GM23338 (cell line): ENCODE data around the gene SNAP47. TPM values are rescaled to one million over a fixed set of nuclear protein-coding genes. Genes with fewer than 3 reads are reported as not detected.

Experiments
- ATAC-seq: fragments of 200-7000 bp; cut with Tn5 transposase; 3 replicates; pipeline ENCODE4 v1.9.1; 2020
- DNase-seq: peaks from one replicate; pipeline ENCODE4 v3.0.0-alpha.2; 2015; ENCODE audit warnings: low spot score
- H2AFZ ChIP-seq: fragments of 200-600 bp; sonication (generic); 2 replicates; pipeline ENCODE4 v1.8.0; 2016; ENCODE audit warnings: antibody characterized with exemption, mild to moderate bottlenecking, moderate library complexity
- H3F3A ChIP-seq: fragments of 200-600 bp; sonication (generic); replicated peaks from 2 replicates; pipeline ENCODE4 v1.8.0; 2017; ENCODE audit warnings: antibody characterized with exemption, mixed run types, low read depth
- H3K27ac ChIP-seq: fragments of 200-600 bp; sonication (generic); 2 replicates; pipeline ENCODE4 v1.6.1; 2016; ENCODE audit warnings: low read depth
- H3K27me3 ChIP-seq: fragments of 200-600 bp; sonication (generic); 2 replicates; pipeline ENCODE4 v1.8.0; 2016; ENCODE audit warnings: mild to moderate bottlenecking, mixed run types, moderate library complexity; ENCODE audit not compliant: insufficient read depth
- H3K36me3 ChIP-seq: fragments of 200-600 bp; sonication (generic); 2 replicates; pipeline ENCODE4 v1.8.0; 2016; ENCODE audit warnings: mild to moderate bottlenecking; ENCODE audit not compliant: insufficient read depth
- H3K4me1 ChIP-seq: fragments of 200-600 bp; sonication (generic); 2 replicates; pipeline ENCODE4 v1.8.0; 2016; ENCODE audit warnings: mild to moderate bottlenecking, moderate library complexity; ENCODE audit not compliant: insufficient read depth
- H3K4me2 ChIP-seq: fragments of 200-600 bp; sonication (generic); 2 replicates; pipeline ENCODE4 v1.7.1; 2017; ENCODE audit warnings: mixed run types
- H3K4me3 ChIP-seq: fragments of 200-600 bp; sonication (generic); 2 replicates; pipeline ENCODE4 v1.6.1; 2016; ENCODE audit warnings: mixed run types
- H3K79me2 ChIP-seq: fragments of 200-600 bp; sonication (generic); replicated peaks from 2 replicates; pipeline ENCODE4 v1.8.0; 2017; ENCODE audit warnings: mild to moderate bottlenecking; ENCODE audit not compliant: insufficient read depth
- H3K9me2 ChIP-seq: fragments of 200-600 bp; sonication (generic); 2 replicates; pipeline ENCODE4 v1.8.0; 2017; ENCODE audit not compliant: insufficient read depth
- H4K20me1 ChIP-seq: fragments of 200-600 bp; sonication (generic); replicated peaks from 2 replicates; pipeline ENCODE4 v1.8.0; 2017; ENCODE audit warnings: mild to moderate bottlenecking; ENCODE audit not compliant: insufficient read depth
- H3K27ac Mint-ChIP-seq: 2 replicates; pipeline ENCODE4 v1.8.0; 2020; ENCODE audit warnings: inconsistent platforms, mild to moderate bottlenecking, moderate library complexity, mixed read lengths
- H3K27me3 Mint-ChIP-seq: 3 replicates; pipeline ENCODE4 v1.8.0; 2022; ENCODE audit warnings: low read depth, mild to moderate bottlenecking, moderate library complexity, mixed read lengths, inconsistent platforms; ENCODE audit not compliant: insufficient read depth, poor library complexity
- H3K36me3 Mint-ChIP-seq: 3 replicates; pipeline ENCODE4 v1.8.0; 2021; ENCODE audit warnings: low read depth, mild to moderate bottlenecking, inconsistent platforms, moderate library complexity, mixed read lengths
- H3K4me1 Mint-ChIP-seq: 3 replicates; pipeline ENCODE4 v1.8.0; 2020; ENCODE audit warnings: mild to moderate bottlenecking, inconsistent platforms, mixed read lengths
- H3K4me3 Mint-ChIP-seq: 3 replicates; pipeline ENCODE4 v1.8.0; 2021; ENCODE audit warnings: moderate library complexity, mild to moderate bottlenecking, inconsistent platforms, mixed read lengths
- H3K9me3 Mint-ChIP-seq: 3 replicates; pipeline ENCODE4 v1.8.0; 2020; ENCODE audit warnings: moderate library complexity, mild to moderate bottlenecking, inconsistent platforms, mixed read lengths
- CREB1 ChIP-seq: fragments of 250-450 bp; sonication (Bioruptor Pico); IDR thresholded peaks from 2 replicates; pipeline ENCODE4 v1.5.0; 2020; ENCODE audit warnings: low read depth, mild to moderate bottlenecking, moderate library complexity
- EZH2 ChIP-seq: fragments of 200-600 bp; sonication (generic); IDR thresholded peaks from one replicate; pipeline ENCODE4 v1.8.0; 2017; ENCODE audit warnings: antibody characterized with exemption, mild to moderate bottlenecking, low read depth; ENCODE audit not compliant: unreplicated experiment
- JUNB ChIP-seq: IDR thresholded peaks from one replicate; pipeline ENCODE4 v1.6.1; 2016; ENCODE audit warnings: antibody characterized with exemption; ENCODE audit not compliant: unreplicated experiment
- POLR2AphosphoS5 ChIP-seq: IDR thresholded peaks from 2 replicates; pipeline ENCODE4 v1.6.1; 2016; ENCODE audit warnings: antibody characterized with exemption, low read depth
- STAT1 ChIP-seq: IDR thresholded peaks from one replicate; pipeline ENCODE4 v1.6.1; 2016; ENCODE audit warnings: antibody characterized with exemption; ENCODE audit not compliant: unreplicated experiment
- ZNF331 ChIP-seq: fragments of 250-450 bp; sonication (Bioruptor Pico); IDR thresholded peaks from 2 replicates; pipeline ENCODE4 v1.5.0; 2020; ENCODE audit warnings: low read depth, mild to moderate bottlenecking, moderate library complexity
- polyA plus RNA-seq: library from polyadenylated mRNA; unstranded; fragments of >200 nt; fragmentation: Nextera tagmentation; extraction: Ambion mirVana; gene quantifications from 2 replicates; pipeline ENCODE4 v1.2.1, GENCODE V29; 2016
- total RNA-seq: library from RNA; depleted of rRNA; stranded (reverse); fragments of >200 nt; shearing (Covaris generic); gene quantifications from 2 replicates; pipeline ENCODE4 v1.2.3, GENCODE V29; 2014
- TF ChIP-seq, protein P1 (sequence below): IDR thresholded peaks from 2 replicates; pipeline ENCODE4 v1.6.1; 2016; ENCODE audit warnings: antibody characterized with exemption
- TF ChIP-seq, protein P2 (sequence below), 2 experiments: fragments of 200-600 bp in 1 of 2; sonication (generic) in 1 of 2; conservative IDR thresholded peaks; 2 replicates each; pipeline versions ENCODE4 v1.5.1 to v1.6.1; 2016 to 2017; ENCODE audit warnings: antibody characterized with exemption in 2 of 2, low read depth in 2 of 2, mild to moderate bottlenecking in 2 of 2, moderate library complexity in 1 of 2
- TF ChIP-seq, protein P3 (sequence below): IDR thresholded peaks from one replicate; pipeline ENCODE4 v1.6.1; 2018; ENCODE audit warnings: antibody characterized with exemption; ENCODE audit not compliant: unreplicated experiment

The SNAP47 gene
- total and polyA plus RNA-seq, 2 experiments from 2014 or later, result 19.5 to 51.8 TPM

DNA sequence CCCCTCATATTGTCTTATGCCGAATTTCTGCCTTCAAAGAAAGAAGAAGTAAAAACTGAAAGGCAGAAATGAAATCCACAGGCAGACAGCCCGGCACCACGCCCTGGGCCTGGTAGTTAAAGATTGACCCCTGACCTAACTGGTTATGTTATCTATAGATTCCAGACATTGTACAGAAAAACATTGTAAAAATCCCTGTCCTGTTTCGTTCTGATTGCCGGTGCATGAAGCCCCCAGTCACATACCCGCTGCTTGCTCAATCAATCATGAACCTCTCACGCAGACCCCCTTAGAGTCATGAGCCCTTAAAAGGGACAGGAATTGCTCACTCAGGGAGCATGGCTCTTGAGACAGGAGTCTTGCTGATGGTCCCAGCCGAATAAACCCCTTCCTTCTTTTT is 49.4 kb upstream of the SNAP47 start:
- no peak overlapping the region for H3K4me3 ChIP-seq
- no peaks in the 10 kb centered on the region for H3K4me1 ChIP-seq
- peaks cover 2% of the 10 kb centered on the region for H3K27me3 Mint-ChIP-seq
- DNase-seq (no peak), ATAC-seq (no peak)
- H3K4me1 Mint-ChIP-seq, result no peaks in the 10 kb centered on the region
- TF ChIP-seq STAT1, result no peak
- peaks cover 6% of the 10 kb centered on the region; the same call in 2 of the 3 replicates for H3K36me3 Mint-ChIP-seq
- no peak overlapping the region for H2AFZ ChIP-seq
- no peak overlapping the region for H3K4me3 Mint-ChIP-seq
- peaks cover 83% of the 10 kb centered on the region for H3K9me3 Mint-ChIP-seq
- H3K27ac Mint-ChIP-seq, result no peak overlapping the region
- no peaks in the 10 kb centered on the region for H3K9me2 ChIP-seq
- no peak overlapping the region for H3K4me2 ChIP-seq
- H3K36me3 ChIP-seq, result no peaks in the 10 kb centered on the region
- H3F3A ChIP-seq, result no peaks in the 10 kb centered on the region
- H3K79me2 ChIP-seq, result no peaks in the 10 kb centered on the region
- no peaks in the 10 kb centered on the region for H3K27me3 ChIP-seq
- no peak overlapping the region for H3K27ac ChIP-seq
- H4K20me1 ChIP-seq, result no peaks in the 10 kb centered on the region

DNA sequence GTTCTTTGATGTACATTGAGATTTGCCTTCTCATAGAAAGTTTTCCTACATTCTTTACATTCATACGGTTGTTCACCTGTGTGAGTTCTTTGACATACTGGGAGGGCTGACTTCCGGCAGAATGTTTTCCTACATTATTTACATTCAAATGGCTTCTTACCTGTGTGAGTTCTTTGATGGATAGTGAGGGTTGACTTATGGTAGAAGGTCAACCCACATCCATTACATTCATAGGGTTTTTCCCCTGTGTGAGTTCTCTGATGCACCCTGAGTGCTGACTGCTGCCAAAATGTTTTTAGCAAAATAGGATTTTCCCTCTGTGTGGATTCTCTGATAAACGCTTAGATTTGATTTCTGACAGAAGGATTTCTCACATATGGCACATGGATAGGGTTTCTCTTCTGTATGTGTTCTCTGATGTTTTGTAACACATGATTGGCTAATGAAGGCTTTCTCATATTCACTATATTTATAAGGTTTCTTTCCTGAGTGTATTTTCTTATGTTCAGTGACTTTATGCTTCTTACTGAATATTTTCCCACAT is 37.8 kb upstream of the SNAP47 start:
- H2AFZ ChIP-seq, result no peak overlapping the region
- no peaks in the 10 kb centered on the region for H3K9me2 ChIP-seq
- ATAC-seq, result no peak
- H3K4me2 ChIP-seq, result no peak overlapping the region
- H3K36me3 Mint-ChIP-seq, result peaks cover 14% of the 10 kb centered on the region
- H3K27ac Mint-ChIP-seq, result no peak overlapping the region
- H3K4me3 ChIP-seq, result no peak overlapping the region
- peaks cover 2% of the 10 kb centered on the region for H3K27me3 Mint-ChIP-seq
- no peak overlapping the region for H3K4me3 Mint-ChIP-seq
- peaks cover 53% of the 10 kb centered on the region for H3K9me3 Mint-ChIP-seq
- no peaks in the 10 kb centered on the region for H3K4me1 ChIP-seq
- no peaks in the 10 kb centered on the region for H4K20me1 ChIP-seq
- H3K4me1 Mint-ChIP-seq, result no peaks in the 10 kb centered on the region
- no peaks in the 10 kb centered on the region for H3K79me2 ChIP-seq
- no peaks in the 10 kb centered on the region for H3K27me3 ChIP-seq
- H3K36me3 ChIP-seq, result peaks cover 11% of the 10 kb centered on the region; the same call in 1 of the 2 replicates
- H3K27ac ChIP-seq, result no peak overlapping the region
- H3F3A ChIP-seq, result no peaks in the 10 kb centered on the region
- no peak for DNase-seq
- TF ChIP-seq JUNB (no peak), ZNF331 (CRISPR knock-in tag) (no peak), CREB1 (no peak), EZH2 (no peak), STAT1 (no peak), POLR2AphosphoS5 (no peak)
- TF ChIP-seq, protein P1, sequence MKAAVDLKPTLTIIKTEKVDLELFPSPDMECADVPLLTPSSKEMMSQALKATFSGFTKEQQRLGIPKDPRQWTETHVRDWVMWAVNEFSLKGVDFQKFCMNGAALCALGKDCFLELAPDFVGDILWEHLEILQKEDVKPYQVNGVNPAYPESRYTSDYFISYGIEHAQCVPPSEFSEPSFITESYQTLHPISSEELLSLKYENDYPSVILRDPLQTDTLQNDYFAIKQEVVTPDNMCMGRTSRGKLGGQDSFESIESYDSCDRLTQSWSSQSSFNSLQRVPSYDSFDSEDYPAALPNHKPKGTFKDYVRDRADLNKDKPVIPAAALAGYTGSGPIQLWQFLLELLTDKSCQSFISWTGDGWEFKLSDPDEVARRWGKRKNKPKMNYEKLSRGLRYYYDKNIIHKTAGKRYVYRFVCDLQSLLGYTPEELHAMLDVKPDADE, result no peak
- TF ChIP-seq, protein P2, sequence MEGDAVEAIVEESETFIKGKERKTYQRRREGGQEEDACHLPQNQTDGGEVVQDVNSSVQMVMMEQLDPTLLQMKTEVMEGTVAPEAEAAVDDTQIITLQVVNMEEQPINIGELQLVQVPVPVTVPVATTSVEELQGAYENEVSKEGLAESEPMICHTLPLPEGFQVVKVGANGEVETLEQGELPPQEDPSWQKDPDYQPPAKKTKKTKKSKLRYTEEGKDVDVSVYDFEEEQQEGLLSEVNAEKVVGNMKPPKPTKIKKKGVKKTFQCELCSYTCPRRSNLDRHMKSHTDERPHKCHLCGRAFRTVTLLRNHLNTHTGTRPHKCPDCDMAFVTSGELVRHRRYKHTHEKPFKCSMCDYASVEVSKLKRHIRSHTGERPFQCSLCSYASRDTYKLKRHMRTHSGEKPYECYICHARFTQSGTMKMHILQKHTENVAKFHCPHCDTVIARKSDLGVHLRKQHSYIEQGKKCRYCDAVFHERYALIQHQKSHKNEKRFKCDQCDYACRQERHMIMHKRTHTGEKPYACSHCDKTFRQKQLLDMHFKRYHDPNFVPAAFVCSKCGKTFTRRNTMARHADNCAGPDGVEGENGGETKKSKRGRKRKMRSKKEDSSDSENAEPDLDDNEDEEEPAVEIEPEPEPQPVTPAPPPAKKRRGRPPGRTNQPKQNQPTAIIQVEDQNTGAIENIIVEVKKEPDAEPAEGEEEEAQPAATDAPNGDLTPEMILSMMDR (conservative IDR thresholded peaks at IDR 0.05; ENCODE audit: low read depth in 2 of 2), result no peak
- TF ChIP-seq, protein P3, sequence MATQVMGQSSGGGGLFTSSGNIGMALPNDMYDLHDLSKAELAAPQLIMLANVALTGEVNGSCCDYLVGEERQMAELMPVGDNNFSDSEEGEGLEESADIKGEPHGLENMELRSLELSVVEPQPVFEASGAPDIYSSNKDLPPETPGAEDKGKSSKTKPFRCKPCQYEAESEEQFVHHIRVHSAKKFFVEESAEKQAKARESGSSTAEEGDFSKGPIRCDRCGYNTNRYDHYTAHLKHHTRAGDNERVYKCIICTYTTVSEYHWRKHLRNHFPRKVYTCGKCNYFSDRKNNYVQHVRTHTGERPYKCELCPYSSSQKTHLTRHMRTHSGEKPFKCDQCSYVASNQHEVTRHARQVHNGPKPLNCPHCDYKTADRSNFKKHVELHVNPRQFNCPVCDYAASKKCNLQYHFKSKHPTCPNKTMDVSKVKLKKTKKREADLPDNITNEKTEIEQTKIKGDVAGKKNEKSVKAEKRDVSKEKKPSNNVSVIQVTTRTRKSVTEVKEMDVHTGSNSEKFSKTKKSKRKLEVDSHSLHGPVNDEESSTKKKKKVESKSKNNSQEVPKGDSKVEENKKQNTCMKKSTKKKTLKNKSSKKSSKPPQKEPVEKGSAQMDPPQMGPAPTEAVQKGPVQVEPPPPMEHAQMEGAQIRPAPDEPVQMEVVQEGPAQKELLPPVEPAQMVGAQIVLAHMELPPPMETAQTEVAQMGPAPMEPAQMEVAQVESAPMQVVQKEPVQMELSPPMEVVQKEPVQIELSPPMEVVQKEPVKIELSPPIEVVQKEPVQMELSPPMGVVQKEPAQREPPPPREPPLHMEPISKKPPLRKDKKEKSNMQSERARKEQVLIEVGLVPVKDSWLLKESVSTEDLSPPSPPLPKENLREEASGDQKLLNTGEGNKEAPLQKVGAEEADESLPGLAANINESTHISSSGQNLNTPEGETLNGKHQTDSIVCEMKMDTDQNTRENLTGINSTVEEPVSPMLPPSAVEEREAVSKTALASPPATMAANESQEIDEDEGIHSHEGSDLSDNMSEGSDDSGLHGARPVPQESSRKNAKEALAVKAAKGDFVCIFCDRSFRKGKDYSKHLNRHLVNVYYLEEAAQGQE, result no peak
